Stimulated activated CD8-positive, alpha-beta memory T cell treated with anti-CD3 and anti-CD28 coated beads, Interleukin-2, amount 100 ng/mL, for 1 hour (primary cell): Measurements from ENCODE around the gene CEP104.

Experiments
- DNase-seq, 2 donors: peaks; one replicate each; pipeline ENCODE4 v3.0.0-alpha.2; 2020; ENCODE audit warnings: low read depth in 2 of 2

Gene CEP104

DNA sequence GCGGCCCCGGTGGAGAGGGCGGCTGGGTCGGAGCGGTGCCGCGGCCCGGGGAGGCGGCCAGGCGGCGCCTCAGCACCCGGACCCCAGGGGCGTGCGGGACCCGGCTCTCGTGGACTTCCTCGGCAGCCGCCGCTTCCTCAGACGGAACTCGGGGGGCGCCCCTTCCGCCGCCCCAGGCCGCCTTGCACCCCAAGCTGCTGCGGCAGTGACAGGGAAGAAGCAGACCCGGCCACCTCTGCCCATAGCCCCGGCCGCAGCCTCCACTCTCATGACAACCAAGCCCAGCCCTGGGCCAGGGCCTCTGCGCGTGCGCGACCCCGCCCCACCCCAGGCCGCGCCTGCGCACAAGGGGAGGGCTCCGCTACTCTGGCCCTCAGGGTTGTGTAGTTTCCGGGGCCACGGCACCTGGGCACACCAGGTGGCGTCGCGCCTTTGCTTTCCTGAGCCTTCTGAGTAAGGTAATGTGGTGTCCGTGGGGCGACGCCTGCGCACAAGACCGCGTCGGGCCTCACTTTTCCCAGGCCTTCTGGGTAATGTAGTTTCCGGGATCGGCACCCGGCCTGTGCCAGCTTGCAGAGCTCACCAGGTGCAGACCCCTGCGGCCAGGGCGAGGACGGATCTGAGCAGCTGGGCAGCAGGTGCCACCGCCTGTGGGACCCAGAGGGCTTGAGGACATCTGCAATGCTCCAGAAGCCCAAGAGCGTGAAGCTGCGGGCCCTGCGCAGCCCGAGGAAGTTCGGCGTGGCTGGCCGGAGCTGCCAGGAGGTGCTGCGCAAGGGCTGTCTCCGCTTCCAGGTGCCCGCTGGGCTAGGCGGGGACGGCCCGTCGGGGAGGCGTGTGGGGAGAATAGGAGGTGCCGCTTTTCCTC lies at the start of gene CEP104, which contains the start of gene DFFB:
Gene CEP104, minus strand, starts transcription at position 289 of the 868 bp plus-strand sequence. CDS start 4,804 bp downstream, outside the sequence.
Gene DFFB, plus strand, starts transcription at position 554 of the 868 bp plus-strand sequence. Its CDS starts 128 bp downstream, at position 682.
- peak; percentile 90 to 93 for DNase-seq

- no peak for DNase-seq
These were observed 49.6 kb upstream of the CEP104 start for GRCh38 chr1:3906672-3907020.

- DNase-seq, result no peak
These were observed 49.1 kb upstream of the CEP104 start for GRCh38 chr1:3905953-3906671.

DNA sequence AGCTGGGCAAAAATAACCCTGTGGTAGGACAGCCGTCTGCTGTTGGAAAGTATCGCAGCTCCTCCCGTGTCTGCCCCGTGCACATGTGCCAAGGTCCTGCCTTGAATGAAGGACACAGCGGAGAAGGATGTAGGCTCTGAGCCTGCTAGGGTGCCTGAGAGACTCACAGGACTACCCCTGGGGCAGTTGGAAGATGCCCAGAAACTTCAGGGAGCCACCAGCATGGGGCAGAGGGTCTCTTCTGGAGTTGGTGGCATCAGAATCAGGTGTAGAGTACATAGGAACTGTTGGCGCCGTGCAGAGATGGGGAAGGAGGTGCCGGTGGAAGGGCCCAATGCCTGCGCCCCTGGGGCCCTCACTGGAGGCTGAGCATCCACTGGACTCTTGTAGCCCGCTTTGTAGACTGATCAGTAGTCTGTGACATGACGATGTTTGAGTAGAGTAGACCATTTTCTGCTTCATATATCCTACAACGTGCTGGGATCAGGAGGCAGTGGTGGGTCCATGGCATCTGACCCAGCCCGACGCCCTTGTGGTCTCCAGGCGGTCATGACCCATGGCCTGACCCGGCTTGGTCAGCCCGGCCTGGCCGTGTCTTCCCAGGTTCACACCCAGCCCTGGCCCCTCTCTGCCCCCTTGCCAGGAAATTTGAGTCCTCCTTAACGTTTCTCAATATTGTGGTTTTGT lies 48.4 kb upstream of the CEP104 start:
- DNase-seq, result no peak

- DNase-seq, result no peak
These were observed 47.8 kb upstream of the CEP104 start for GRCh38 chr1:3904843-3905185.

DNA sequence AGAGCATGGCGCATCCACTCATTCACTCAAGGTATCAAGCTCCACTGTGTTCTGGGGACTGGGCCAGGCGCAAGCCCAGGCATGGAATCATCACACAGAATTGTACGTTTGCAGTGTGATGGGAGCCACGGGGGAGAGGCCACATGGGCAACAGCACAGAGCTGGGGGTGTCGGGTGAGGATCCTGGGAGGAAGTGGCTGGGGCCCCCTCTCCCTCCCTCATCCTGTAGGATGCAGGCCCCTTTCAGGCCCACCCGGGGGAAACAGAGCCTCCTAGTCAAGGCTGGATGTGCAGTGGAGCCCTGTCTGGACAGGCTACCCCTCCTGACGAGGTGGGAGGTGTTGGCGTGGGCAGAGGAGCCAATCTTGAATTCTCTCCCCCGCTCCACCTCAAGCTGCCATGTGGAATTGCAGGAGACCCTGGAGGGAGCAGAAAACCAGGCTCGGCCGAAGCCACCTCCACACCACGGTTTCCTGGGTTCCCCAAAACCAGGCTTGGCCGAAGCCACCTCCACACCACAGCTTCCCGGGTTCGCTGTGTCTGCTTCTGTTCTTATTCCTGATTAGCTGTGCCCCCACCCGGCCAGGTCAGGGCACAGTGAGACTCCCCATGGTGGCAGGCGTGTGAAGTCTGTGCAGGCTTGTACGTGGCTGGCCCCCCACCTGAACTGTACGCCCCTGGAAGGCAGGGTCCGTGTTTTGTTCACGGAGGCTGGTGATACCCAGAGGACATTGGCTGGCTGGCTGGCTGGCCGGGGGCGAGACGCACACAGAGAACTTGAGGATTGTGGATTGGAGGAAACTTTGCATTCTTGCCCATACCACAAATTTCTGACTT lies 47.2 kb upstream of the CEP104 start:
- DNase-seq, result no peak

- DNase-seq, result no peak
These were observed 46.4 kb upstream of the CEP104 start for GRCh38 chr1:3903141-3904005.

DNA sequence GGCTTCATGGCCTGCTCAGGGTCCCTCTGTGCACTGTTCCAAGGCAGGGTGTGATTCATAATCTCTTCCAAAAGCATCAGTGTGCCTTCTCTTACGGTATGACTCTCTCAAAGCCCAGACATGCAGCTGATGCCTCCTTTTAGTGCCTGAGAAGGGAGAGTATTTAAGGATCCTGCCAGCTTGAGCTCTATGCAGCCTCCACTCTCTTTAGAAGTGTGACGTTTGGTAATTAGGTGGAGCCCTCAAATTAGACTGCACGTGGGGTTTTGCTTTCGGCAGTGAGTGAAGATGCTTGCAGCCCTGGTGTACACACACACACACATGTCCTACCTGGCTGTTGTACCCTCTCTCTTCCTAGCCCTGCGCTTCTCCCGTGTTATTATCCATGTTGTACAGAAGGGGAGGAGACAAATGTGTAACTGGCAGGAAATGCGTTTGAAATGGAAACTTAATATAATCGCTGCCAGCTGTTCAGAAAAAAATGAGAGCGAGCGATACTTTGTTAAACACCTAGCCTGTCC lies 45.6 kb upstream of the CEP104 start:
- DNase-seq, result no peak

DNA sequence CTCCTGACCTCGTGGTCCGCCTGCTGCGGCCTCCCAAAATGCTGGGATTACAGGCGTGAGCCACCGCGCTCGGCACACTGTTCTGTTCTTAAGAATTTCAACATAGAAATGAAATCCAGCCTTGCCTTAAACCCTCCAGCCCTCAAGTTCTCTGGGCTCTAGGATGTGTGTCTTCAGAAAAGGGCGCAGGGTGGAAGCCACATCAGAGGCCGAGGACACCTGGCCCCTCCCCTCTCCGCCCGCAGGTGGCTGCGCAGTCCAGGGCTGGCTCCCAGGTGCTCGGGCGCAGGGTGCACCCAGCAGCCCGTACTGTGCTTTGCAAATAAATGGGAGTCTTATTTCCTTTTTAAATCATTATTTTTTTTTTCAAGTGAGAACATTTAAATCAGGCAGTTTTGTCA lies 45.1 kb upstream of the CEP104 start:
- DNase-seq, result peak in 1 of 2 donors; percentile 12

GRCh38 chr1:3900969-3901529 lies 44.0 kb upstream of the CEP104 start:
- DNase-seq, result peak; percentile 54 to 73

GRCh38 chr1:3900150-3900968 lies 43.3 kb upstream of the CEP104 start, which contains the start of gene C1orf174:
Gene C1orf174, minus strand, starts transcription at chr1:3900272. Its CDS starts 86 bp downstream, at chr1:3900186.
- DNase-seq, result peak; percentile 83 to 88

DNA sequence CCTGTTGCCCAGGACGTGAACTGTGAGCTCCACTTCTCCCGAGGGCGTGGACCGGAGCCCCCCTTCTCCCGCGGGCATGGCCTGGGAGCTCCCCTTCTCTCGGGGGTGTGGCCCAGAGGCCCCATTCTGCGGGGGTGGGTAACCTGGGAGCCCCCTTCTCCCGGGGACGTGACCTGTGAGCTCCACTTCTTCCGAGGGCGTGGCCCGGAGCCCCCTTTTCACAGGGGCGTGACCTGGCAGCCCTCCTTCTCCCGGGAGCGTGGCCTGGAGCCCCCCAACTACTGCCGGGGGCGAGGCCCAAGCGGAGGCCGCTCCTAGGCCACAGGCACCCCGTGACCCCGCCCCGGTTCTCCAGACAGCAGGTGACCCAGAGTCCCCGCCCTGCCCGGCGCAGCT lies 42.7 kb upstream of the CEP104 start:
- no peak for DNase-seq

- DNase-seq, result no peak
These were observed 42.2 kb upstream of the CEP104 start for GRCh38 chr1:3898994-3899753.

DNA sequence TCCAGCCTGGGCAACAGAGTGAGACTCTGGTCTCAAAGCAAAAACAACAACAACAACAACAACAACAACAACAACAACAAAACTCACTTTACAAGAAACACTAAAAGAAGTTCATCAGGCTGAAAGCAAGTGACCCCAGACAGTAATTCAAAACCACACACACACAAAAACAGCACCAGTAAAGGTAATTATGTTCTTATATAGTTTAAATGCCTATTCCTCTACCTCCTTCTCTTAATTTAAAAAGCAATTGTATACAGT lies 41.4 kb upstream of the CEP104 start:
- DNase-seq, result no peak

DNA sequence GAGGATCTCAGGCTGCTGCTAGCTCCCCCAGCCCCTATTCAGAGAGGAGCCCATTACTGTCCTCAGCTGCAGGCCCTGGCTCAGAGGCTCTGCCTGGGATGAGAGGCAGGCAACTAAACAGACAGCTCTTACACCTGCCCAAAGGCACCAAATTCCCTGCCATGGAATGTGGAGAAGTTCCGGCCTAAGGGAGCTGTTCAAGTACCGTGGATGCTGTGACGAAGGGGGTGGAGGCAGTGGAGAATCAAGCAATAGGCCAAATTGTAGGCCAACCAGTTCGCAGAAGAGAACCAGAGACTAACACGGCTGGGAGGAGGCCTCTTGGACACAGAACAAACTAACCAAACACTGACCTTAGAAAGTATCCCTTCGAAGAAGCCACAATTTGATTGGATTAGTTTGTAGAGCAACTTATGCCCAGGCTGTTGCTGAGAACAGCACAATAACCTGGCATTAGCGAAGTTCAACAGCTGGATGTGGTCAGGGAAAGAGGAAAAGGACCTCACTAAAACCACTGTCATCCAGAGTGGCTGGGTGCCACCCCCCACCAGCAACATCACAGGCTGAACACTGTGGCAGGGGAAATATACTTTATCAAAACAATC lies 39.5 kb upstream of the CEP104 start:
- DNase-seq, result no peak

DNA sequence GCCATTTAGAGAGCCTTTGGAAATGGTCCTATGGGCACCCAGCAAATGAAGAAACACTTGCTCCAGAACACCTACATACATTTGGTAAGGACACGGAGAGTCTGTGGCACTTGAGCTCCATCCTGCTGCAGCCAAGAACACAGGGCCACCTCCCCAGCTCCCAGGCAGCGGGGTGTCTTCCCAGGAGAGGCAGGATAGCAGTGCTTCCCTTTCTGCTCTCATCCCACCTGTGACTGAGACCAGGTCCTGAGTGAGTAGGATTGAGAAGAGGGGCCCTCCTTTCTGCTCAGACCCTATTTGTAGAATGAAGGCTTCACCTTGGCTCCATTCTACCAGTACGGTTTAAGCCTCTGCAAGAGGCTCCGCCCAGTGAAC lies 38.9 kb upstream of the CEP104 start:
- no peak for DNase-seq

GRCh38 chr1:3895279-3895950 lies 38.4 kb upstream of the CEP104 start:
- DNase-seq, result no peak
